Thyroid gland (tissue), 4 donors: ENCODE measurements around the gene MCM5. TPM values are rescaled to one million over a fixed set of nuclear protein-coding genes. Genes with fewer than 3 reads are reported as not detected.

Source experiments
- DNase-seq, 2 donors: peaks; one replicate each; pipeline ENCODE4 v3.0.0-alpha.2; 2019
- H3K27ac ChIP-seq, 3 donors: fragments of 200-600 bp; sonication (generic); 1 replicate in 2 of 3; 2 replicates in 1 of 3; pipeline ENCODE4 v1.5.1; 2016 to 2019; ENCODE audit warnings: mild to moderate bottlenecking in 1 of 3, moderate library complexity in 1 of 3
- H3K27me3 ChIP-seq: fragments of 200-600 bp; sonication (generic); one replicate; pipeline ENCODE4 v1.5.1; 2019
- H3K36me3 ChIP-seq, 2 donors: fragments of 200-600 bp; sonication (generic); one replicate each; pipeline ENCODE4 v1.5.1; 2016 to 2019
- H3K4me1 ChIP-seq, 2 donors: fragments of 200-600 bp; sonication (generic); one replicate each; pipeline ENCODE4 v1.5.1; 2017 to 2019
- H3K4me3 ChIP-seq, 3 donors: fragments of 200-600 bp; sonication (generic); replicated peaks in 1 of 3; 1 replicate in 2 of 3; 2 replicates in 1 of 3; pipeline ENCODE4 v1.5.1; 2016; ENCODE audit warnings: mild to moderate bottlenecking in 1 of 3
- H3K9me3 ChIP-seq: fragments of 200-600 bp; sonication (generic); one replicate; pipeline ENCODE4 v1.5.1; 2017
- POLR2A ChIP-seq, 2 donors: fragments of 450-650 bp; IDR thresholded peaks; one replicate each; pipeline ENCODE4 v1.6.1; 2017; ENCODE audit warnings: antibody characterized with exemption in 2 of 2, mild to moderate bottlenecking in 2 of 2, moderate library complexity in 1 of 2
- WGBS, 2 donors: methylation state at CpG; one replicate each; pipeline ENCODE4 v1.1.5; 2017; 5-methylcytosine and 5-hydroxymethylcytosine counted together
- intact Hi-C: fragments of 100-400 bp; cut with DNase I; formaldehyde crosslinking; loops from one replicate; pipeline ENCODE4 v1.15.1; 2023
- total RNA-seq, 4 donors: library from RNA; depleted of rRNA; stranded (reverse); fragments of >200 nt; gene quantifications; one replicate each; pipeline ENCODE4 v1.2.3, GENCODE V29; 2016
- TF ChIP-seq, protein P1 (sequence below), 6 experiments: fragments of 200-600 bp in 3 of 6; fragments of 450-650 bp in 3 of 6; sonication (generic) in 3 of 6; IDR thresholded peaks; one replicate each; pipeline ENCODE4 v1.5.1; 2016 to 2019; ENCODE audit warnings: antibody characterized with exemption in 6 of 6, mild to moderate bottlenecking in 2 of 6, inconsistent platforms in 1 of 6, moderate library complexity in 1 of 6

Gene MCM5
- 10 to 100 TPM; 16.7 to 34.7 (median 25.1) TPM for total RNA-seq

- TF ChIP-seq POLR2A (IDR thresholded peaks at IDR 0.05) = peak in 1 of 2 donors; percentile 43
- TF ChIP-seq, protein P1, sequence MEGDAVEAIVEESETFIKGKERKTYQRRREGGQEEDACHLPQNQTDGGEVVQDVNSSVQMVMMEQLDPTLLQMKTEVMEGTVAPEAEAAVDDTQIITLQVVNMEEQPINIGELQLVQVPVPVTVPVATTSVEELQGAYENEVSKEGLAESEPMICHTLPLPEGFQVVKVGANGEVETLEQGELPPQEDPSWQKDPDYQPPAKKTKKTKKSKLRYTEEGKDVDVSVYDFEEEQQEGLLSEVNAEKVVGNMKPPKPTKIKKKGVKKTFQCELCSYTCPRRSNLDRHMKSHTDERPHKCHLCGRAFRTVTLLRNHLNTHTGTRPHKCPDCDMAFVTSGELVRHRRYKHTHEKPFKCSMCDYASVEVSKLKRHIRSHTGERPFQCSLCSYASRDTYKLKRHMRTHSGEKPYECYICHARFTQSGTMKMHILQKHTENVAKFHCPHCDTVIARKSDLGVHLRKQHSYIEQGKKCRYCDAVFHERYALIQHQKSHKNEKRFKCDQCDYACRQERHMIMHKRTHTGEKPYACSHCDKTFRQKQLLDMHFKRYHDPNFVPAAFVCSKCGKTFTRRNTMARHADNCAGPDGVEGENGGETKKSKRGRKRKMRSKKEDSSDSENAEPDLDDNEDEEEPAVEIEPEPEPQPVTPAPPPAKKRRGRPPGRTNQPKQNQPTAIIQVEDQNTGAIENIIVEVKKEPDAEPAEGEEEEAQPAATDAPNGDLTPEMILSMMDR (IDR thresholded peaks at IDR 0.05) = no peak
- DNase-seq = peak; percentile 97 to 98
- intact Hi-C loops = no loop called here
- no peaks in the 10 kb centered on the region for H3K9me3 ChIP-seq
- 3 to 4% methylated on average over 41 to 51 of the region's 64 CpGs for WGBS, 2 donors
- peak within 1 kb of the TSS in 2 of 3 donors; percentile 5 to 62 for H3K27ac ChIP-seq
- no peaks in the 10 kb centered on the region for H3K27me3 ChIP-seq
- H3K4me1 ChIP-seq = peaks cover 10 to 19% of the 10 kb centered on the region in 2 donors
- H3K4me3 ChIP-seq = peak within 1 kb of the TSS; percentile 14 to 91 (median 32)
- peaks cover 0 to 3% of the 10 kb centered on the region in 2 donors for H3K36me3 ChIP-seq
Observed at GRCh38 chr22:35399678-35400500, at the start of gene MCM5. TSS of gene MCM5 (plus strand) at chr22:35400140. CDS start at chr22:35400439, 299 bp downstream.

GRCh38 chr22:35350539-35351503 is 49.1 kb upstream of the MCM5 start:
- TF ChIP-seq POLR2A (IDR thresholded peaks at IDR 0.05) = no peak
- TF ChIP-seq, protein P1 (IDR thresholded peaks at IDR 0.05) = peak; percentile 73 to 99 (median 92)
- H3K4me1 ChIP-seq = peaks cover 15 to 28% of the 10 kb centered on the region in 2 donors
- peak overlapping the region in 2 of 3 donors; percentile 47 to 56 for H3K4me3 ChIP-seq
- WGBS, 2 donors = 2 to 5% methylated on average over 18 to 27 of the region's 47 CpGs
- H3K9me3 ChIP-seq = no peaks in the 10 kb centered on the region
- peak overlapping the region; percentile 52 to 84 (median 82) for H3K27ac ChIP-seq
- DNase-seq = peak; percentile 94 to 95
- no peaks in the 10 kb centered on the region for H3K27me3 ChIP-seq
- H3K36me3 ChIP-seq = peaks cover 4 to 7% of the 10 kb centered on the region in 2 donors
- intact Hi-C loops = loop anchor here (2.0 to 10.0 kb wide), 3 partner anchors 74 to 271 kb away; no protein-coding TSS in a partner anchor

- Histone ChIP-seq H3K27me3 (no peaks in the 10 kb centered on the region), H3K4me1 (peaks cover 15 to 28% of the 10 kb centered on the region in 2 donors), H3K9me3 (no peaks in the 10 kb centered on the region), H3K4me3 (no peak overlapping the region), H3K36me3 (peaks cover 0 to 2% of the 10 kb centered on the region in 2 donors), H3K27ac (no peak overlapping the region)
- TF ChIP-seq POLR2A (IDR thresholded peaks at IDR 0.05) = no peak
- TF ChIP-seq, protein P1 (IDR thresholded peaks at IDR 0.05) = peak in 1 of 6 experiments; percentile 19
- intact Hi-C loops = loop anchor here (5.0 to 10.0 kb wide), 2 partner anchors 72 to 270 kb away; no protein-coding TSS in a partner anchor
- peak in 1 of 2 donors; percentile 40 for DNase-seq
- 73 to 80% methylated on average over 15 of the region's 19 CpGs for WGBS, 2 donors
Observed at GRCh38 chr22:35352214-35353111, 47.5 kb upstream of the MCM5 start.

GRCh38 chr22:35353318-35353717 is 46.6 kb upstream of the MCM5 start:
- H3K9me3 ChIP-seq = no peaks in the 10 kb centered on the region
- 70 to 75% methylated on average over 12 of the region's 12 CpGs for WGBS, 2 donors
- DNase-seq = no peak
- no peak overlapping the region for H3K27ac ChIP-seq
- H3K36me3 ChIP-seq = no peaks in the 10 kb centered on the region
- H3K4me3 ChIP-seq = no peak overlapping the region
- H3K4me1 ChIP-seq = peaks cover 15 to 28% of the 10 kb centered on the region in 2 donors
- intact Hi-C loops = loop anchor here (5.0 to 10.0 kb wide), 2 partner anchors 71 to 269 kb away; no protein-coding TSS in a partner anchor
- TF ChIP-seq, protein P1 (IDR thresholded peaks at IDR 0.05) = no peak
- no peak for TF ChIP-seq POLR2A (IDR thresholded peaks at IDR 0.05)
- H3K27me3 ChIP-seq = no peaks in the 10 kb centered on the region
